NCI-H2196 treated with DMSO at 0.1 percent for 48 hours (cell line): ENCODE measurements around the gene ATP10A.

Experiments used
- DNase-seq: peaks from one replicate; lab custom pipeline; 2025; ENCODE audit not compliant: unreplicated experiment; lab: John Stamatoyannopoulos, UW

ATP10A gene

GRCh38 chr15:25687276-25687675 is 175.9 kb downstream of the ATP10A start:
- no peak for DNase-seq

DNA sequence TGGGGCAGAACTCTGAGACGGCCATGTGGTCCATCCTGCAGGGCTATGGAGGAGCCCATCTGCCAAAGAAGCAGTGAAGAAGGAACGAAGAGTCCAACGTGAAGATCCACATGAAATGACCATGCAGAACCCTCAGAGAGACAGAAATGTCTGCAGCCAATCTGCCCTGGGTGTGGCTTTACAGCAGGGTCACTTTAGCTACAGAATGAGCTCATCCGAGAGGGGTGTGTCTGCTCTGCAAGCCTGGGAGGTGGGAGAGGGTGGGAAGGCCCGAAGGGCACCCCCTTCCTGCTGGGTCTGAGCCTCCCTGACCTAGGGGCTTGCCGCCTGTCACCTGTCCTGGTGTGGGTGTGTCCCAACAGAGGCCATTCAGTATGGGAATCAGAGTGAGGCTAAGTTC is 176.3 kb downstream of the ATP10A start:
- DNase-seq, result no peak

DNA sequence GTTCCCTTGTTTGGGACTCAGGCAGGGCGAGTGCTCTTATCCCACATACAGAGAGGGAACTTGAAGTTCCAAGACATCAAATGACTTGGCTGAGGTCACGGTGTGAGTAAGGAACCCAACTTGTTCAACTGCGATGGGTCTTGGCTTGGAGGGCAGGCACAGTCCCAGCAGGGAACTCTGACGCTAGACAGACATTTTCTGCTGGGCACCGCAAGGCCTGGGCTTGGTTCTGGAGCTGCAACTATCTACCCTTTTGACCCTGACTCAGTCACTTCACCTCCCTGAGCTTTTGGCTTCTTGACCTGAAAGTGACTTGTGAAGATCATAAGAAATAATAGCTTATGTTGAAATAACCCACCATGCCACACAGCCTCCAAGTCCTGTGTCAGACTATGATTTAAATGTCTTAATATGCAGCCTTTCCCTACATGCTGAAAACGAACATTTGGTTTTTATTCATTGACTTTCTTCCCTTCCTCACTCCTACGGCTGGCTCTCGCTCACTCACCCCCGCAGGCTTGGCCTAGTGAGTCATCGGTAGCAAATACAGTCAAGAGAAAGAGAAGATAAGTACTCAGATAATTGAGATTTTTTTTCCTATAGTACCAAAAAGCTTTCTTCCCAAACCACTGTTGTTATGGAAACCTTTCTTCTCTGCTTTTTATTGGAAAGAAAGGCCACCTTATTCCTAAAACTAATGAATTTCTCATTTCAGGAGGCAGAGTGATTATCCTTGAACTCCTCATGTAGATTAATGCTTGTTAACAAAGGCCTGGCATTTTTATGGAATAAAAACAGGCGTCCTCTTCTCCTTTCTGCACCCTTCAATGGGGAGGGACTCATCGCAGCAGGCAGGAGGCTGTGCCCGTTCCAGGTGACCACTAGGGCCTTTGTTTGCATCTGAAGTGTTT is 178.4 kb downstream of the ATP10A start:
- DNase-seq, result no peak

- no peak for DNase-seq
Measured at GRCh38 chr15:25683911-25684310, 179.2 kb downstream of the ATP10A start.

- no peak for DNase-seq
Measured at GRCh38 chr15:25683415-25683814, 179.7 kb downstream of the ATP10A start.

GRCh38 chr15:25682340-25682739 is 180.8 kb downstream of the ATP10A start:
- no peak for DNase-seq

DNA sequence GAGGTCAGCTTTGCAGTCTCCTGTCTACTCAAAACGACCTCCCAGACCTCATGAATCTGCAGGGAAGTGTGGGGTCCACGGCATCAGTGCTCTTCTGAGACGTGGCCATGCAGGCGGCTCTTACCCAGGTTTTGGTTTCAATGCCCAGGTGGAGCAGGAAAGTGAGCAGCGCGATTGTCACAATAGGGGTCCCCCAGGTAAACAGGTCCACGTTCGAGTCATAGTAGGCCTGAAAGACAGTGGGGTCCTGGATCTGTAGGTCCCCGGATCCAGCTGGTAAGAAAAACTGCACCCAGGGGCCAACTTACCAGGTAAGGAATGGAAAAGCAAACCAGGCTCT is 182.5 kb downstream of the ATP10A start:
- no peak for DNase-seq

DNA sequence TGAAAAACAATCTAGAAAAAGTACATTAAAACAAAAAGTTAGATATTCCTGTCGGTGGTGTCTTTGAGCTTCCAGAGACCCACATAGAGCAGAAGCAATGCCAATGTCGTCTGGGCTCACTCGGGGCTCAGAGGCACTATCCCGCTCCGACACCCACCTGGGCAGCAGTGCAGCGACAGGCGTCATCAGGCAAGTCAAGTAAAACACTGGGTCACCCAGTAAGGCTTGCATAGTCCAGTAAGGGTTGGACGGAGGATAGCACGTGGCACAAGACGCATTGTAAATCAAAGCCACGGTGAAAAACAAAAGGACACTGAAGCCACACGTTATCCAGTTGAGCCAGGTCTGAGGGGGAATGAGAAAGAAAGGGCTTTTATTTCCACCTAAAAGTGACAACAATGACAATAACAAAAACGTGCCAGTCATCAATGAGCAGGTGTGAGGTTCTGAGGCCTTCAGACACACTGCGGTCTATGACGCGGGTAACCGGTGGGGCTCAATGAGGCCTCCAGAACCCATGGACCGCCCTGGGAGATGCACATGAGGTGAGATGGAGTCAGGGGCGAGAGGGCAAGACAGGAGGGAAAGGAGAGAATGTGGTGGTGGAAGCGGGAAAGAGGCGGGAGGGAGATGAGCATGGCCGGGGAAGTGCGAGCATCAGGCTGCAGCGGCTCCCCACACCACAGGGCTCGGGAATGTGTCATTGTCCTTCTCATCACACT is 183.0 kb downstream of the ATP10A start:
- no peak for DNase-seq

DNA sequence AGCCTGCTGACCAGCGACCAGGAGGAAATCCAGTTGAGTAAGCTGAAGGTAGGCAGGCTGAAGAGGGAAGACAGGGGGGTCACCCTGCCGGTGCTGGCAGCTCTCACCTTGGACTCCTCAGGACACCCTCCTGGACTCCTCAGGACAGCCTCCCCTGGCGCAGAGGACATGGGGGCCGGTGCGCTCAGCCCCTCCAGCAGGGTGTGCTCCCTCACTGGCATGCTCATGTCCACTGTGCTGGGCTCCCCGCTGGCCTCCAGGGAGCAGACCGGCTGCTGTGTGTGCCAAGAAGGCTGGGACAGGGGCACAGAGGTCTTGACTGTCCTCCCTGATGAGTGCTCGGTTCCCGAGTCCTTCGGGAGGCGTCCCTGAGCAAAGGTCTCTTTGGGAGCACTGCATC is 183.6 kb downstream of the ATP10A start:
- no peak for DNase-seq

GRCh38 chr15:25678500-25678855 is 184.6 kb downstream of the ATP10A start:
- DNase-seq, result no peak

DNA sequence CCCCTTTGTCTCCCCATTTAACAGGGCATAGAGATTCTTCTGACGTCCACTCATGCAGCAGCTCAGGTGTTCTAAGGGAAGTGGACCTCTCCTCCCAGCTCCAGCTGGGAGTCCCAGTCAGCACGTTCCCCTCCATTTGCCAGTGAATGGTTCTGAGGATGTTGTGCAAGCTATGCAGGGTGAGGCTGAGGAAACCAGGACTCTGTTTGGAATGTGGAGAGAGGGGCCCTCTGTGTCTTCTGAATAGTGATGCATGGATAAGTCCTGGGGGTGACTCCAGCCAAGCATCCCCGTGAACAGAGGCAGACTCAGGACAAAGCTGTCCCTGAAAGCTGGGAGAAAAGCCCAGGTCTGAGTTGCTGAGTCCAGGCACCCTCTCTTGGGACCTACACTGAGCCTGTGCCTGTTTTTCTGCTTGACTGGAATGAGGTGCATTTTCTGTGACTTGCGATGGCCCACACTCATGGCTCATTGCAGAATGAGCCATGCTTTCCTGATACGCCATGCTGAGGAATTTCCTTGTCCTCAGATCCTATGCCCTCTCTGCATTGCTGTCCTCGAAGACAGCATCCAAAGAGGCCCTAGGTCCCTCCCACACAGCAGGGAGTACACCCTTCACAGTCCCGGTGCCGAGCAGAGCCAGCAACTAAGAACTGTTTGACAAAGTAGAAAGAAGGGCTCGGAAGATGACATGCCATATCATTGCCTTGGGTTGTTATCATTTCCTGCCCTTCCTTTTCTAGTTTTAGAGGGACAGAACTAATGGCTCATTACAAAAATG is 185.2 kb downstream of the ATP10A start:
- no peak for DNase-seq

DNA sequence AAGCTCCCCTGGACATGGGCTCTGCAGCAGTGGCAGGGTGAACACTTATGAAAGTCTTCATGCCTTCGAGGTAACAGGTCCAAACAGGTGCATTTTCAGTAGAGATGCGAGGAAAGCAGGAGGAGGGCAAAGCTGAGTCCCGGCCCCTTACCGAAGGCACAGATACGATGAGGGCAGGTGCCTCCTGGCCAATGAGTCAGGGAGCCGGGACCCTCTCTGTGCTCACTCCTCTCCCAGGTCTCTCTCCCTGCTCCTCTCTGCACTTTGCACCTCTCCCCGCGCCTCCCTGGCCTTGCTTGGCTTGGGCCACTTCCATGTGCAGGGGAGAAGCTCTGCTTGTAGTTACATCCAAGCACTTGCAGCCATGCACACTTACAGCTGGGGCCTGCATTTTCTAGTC is 187.1 kb downstream of the ATP10A start:
- no peak for DNase-seq

- no peak for DNase-seq
Measured at GRCh38 chr15:25675396-25675795, 187.7 kb downstream of the ATP10A start.

DNA sequence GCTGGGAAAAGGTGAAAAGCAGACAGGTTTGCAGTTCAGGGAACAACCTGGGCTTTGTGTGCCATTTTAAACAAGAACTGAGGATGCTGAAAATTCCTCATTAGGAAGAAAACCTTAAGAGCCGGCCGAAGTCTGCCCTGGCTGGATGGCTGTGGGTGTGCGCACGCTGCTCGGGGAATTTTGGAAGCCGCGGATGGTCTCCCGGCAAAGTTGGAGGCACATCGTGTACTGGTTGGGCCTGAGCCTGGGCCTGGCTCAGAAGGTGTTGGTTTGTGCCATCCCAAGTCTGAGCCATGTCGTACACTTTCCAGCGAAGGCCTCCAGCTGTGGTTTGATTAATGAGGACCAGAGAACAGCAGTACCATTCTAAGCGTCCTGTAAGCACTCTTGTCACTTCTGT is 188.2 kb downstream of the ATP10A start:
- no peak for DNase-seq

DNA sequence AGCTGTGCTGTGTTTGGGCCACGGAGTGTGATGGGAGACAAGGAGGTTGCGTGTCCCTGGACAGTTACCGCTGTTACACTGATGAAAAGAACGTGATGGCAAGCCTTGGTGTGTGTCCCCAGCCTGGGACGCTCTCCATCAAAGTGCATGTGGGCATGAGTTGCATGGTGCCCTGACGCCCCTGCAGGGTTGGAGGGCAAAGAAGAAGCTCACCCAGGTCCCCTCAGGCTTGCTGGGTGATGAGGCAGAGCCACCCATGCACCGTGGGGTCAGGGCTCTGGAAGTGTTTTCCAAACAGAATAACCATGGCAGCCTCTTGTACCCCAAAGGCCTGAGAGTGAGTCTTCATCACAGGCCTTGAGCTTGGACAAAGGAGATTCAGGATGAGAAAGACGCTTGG is 189.2 kb downstream of the ATP10A start:
- DNase-seq, result no peak

DNA sequence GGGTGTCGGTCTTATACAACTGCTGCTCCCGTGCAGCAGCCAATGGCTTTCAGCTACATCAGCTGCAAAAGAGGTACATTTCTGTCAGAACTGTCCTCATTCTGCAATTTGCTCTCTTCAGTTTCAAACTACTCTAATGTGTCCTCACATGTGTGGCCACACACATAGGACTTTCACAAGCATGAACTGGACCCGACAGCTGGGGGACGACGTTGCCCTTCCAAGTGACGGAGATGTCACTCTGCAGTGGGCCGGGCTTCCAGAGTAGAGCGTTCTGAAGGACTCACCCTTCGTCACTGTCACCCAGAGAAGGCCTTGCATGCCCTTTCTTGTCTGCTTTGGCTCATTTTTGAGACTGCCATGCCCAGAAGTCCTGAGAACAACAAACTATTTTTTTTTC is 189.8 kb downstream of the ATP10A start:
- DNase-seq, result no peak

- no peak for DNase-seq
Measured at GRCh38 chr15:25671132-25671531, 192.0 kb downstream of the ATP10A start.

DNA sequence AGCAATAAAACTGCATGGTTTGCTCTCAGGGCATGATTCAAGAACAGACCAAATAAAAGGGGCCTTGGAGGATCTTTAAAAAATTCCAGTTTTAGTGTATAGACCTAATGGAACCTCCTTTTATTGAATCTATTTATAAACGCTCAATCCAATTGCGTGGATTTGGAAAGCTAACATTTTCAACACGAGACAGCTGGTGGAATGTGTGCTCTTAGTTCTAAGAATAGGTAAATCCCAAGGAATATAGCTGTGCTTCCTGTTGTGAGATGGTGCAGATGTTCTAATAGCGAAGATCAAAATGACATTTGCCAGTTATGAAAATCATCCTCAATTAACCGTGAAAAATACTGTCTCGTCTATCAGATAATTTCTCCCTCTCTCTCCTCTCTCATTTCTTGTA is 192.5 kb downstream of the ATP10A start:
- no peak for DNase-seq

DNA sequence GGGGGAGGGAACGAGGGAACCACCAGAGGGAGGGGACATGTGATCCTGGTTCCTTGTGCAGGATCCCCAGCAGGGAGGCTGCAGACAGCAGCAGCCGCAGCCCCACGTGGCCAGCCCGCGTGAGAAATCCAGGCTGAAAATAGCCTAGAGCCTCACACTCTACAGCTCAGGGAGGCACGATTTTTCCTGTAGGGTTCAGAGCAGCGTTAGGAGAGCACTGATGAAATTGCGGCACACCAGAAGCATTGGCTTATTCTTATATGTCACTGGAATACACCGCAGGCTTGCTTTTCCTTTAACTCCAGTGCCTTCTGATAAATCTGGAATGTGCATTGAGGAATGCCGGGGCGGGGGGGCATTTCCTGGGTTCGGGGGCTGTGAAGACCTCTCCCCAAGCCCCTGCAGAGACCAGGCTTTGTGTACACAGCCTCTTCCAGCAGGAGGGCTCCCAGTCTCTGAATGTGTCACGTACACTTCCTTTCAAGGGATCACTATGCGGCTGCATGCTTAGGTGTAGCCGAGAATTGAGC is 193.0 kb downstream of the ATP10A start:
- DNase-seq, result no peak

DNA sequence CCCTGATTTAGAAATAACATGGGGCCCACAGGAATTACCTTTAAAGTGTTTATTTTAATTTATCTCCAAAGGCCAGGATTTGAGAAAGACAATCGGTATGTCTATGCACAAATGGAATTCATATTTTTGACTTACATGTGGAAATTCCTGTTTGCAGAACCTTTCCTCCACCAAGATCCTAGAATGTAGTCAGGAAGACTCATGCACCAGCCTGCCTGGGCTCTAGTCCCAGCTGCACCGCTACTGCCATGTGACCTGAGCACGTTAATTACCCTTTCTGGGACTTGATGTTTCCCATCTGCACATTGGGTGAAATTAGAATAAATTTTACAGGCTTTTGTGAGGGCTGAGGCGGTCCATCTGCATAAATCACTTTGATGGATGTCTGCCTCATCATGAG is 194.2 kb downstream of the ATP10A start:
- no peak for DNase-seq

- DNase-seq, result no peak
Measured at GRCh38 chr15:25668236-25668795, 194.8 kb downstream of the ATP10A start.
